ENCODE results near the gene RAB8B. TPM values are rescaled to one million over a fixed set of nuclear protein-coding genes. Genes with fewer than 3 reads are reported as not detected.

RAB8B gene
- total and polyA plus RNA-seq, 4 donors = 3.8 to 26.5 (median 7.6) TPM

- WGBS = 93% methylated on average over 2 of the region's 2 CpGs
- H3K27me3 ChIP-seq (ENCODE audit: control insufficient read depth in 4 of 4, insufficient read depth in 4 of 4, low read length in 3 of 4) = no peaks in the 10 kb centered on the region
- DNase-seq (ENCODE audit: low spot score) = no peak
Observed at GRCh38 chr15:63166219-63166618, 23.2 kb upstream of the RAB8B start.

GRCh38 chr15:63169788-63170187, 19.6 kb upstream of the RAB8B start:
- H3K9ac ChIP-seq (ENCODE audit: low read depth in 1 of 2, low read length in 2 of 2) = no peak overlapping the region
- TF ChIP-seq HNF4A (conservative IDR thresholded peaks at IDR 0.05) = no peak
- TF ChIP-seq JUND (IDR thresholded peaks at IDR 0.05) = no peak
- no peak for TF ChIP-seq HNF4G (IDR thresholded peaks at IDR 0.05)
- no peak for TF ChIP-seq ZBTB33 (IDR thresholded peaks at IDR 0.05)
- TF ChIP-seq RXRA (IDR thresholded peaks at IDR 0.05) = no peak
- no peak for TF ChIP-seq FOXA2 (IDR thresholded peaks at IDR 0.05)
- no peak for TF ChIP-seq ATF3 (IDR thresholded peaks at IDR 0.05)
- no peak for TF ChIP-seq SP1 (IDR thresholded peaks at IDR 0.05)
- TF ChIP-seq CTCF (IDR thresholded peaks at IDR 0.05; ENCODE audit: low read depth, low read length, missing input control) = no peak
- TF ChIP-seq EGR1 (IDR thresholded peaks at IDR 0.05; ENCODE audit: low read depth in 2 of 2) = no peak
- no peak for TF ChIP-seq REST (IDR thresholded peaks at IDR 0.05)
- no peak for TF ChIP-seq YY1 (IDR thresholded peaks at IDR 0.05)
- TF ChIP-seq MAX (IDR thresholded peaks at IDR 0.05) = no peak
- no peak for TF ChIP-seq GABPA (IDR thresholded peaks at IDR 0.05 in 1 of 2, conservative IDR thresholded peaks at IDR 0.05 in 1 of 2)
- no peak for TF ChIP-seq TAF1 (conservative IDR thresholded peaks at IDR 0.05)
- no peak for TF ChIP-seq RAD21 (IDR thresholded peaks at IDR 0.05)
- DNase-seq (ENCODE audit: low spot score) = no peak
- H3K4me3 ChIP-seq (ENCODE audit: low read depth in 1 of 3, low read length in 3 of 3) = no peak overlapping the region
- H3K27ac ChIP-seq (ENCODE audit: low read depth in 1 of 2, low read length in 2 of 2) = no peak overlapping the region
- no peaks in the 10 kb centered on the region for H3K36me3 ChIP-seq (ENCODE audit: control insufficient read depth in 4 of 4, insufficient read depth in 3 of 4, low read depth in 1 of 4, low read length in 3 of 4)
- no peaks in the 10 kb centered on the region for H3K27me3 ChIP-seq (ENCODE audit: control insufficient read depth in 4 of 4, insufficient read depth in 4 of 4, low read length in 3 of 4)
- H3K4me1 ChIP-seq (ENCODE audit: control insufficient read depth in 4 of 4, insufficient read depth in 4 of 4, low read length in 3 of 4) = no peaks in the 10 kb centered on the region
- no peaks in the 10 kb centered on the region for H3K9me3 ChIP-seq (ENCODE audit: control insufficient read depth in 4 of 4, low read length in 3 of 4)
- 91% methylated on average over 2 of the region's 2 CpGs for WGBS

More at GRCh38 chr15:63166219-63166618, 23.2 kb upstream of the RAB8B start:
- H3K27ac ChIP-seq (ENCODE audit: low read depth in 1 of 2, low read length in 2 of 2) = no peak overlapping the region
- H3K4me1 ChIP-seq (ENCODE audit: control insufficient read depth in 4 of 4, insufficient read depth in 4 of 4, low read length in 3 of 4) = no peaks in the 10 kb centered on the region
- H3K9me3 ChIP-seq (ENCODE audit: control insufficient read depth in 4 of 4, low read length in 3 of 4) = no peaks in the 10 kb centered on the region
- no peak overlapping the region for H3K4me3 ChIP-seq (ENCODE audit: low read depth in 1 of 3, low read length in 3 of 3)
- TF ChIP-seq ZBTB33 (IDR thresholded peaks at IDR 0.05) = no peak
- peak; percentile 47 to 55 for TF ChIP-seq RAD21 (IDR thresholded peaks at IDR 0.05)
- no peaks in the 10 kb centered on the region for H3K36me3 ChIP-seq (ENCODE audit: control insufficient read depth in 4 of 4, insufficient read depth in 3 of 4, low read depth in 1 of 4, low read length in 3 of 4)
- no peak overlapping the region for H3K9ac ChIP-seq (ENCODE audit: low read depth in 1 of 2, low read length in 2 of 2)
